ENCODE results near the gene ZNF503. TPM values are rescaled to one million over a fixed set of nuclear protein-coding genes. Genes with fewer than 3 reads are reported as not detected.

The ZNF503 gene
- total RNA-seq, 4 donors from 2014 or later, result 12.1 to 99.4 (median 26.0) TPM

- no peak for DNase-seq
- H3K4me1 ChIP-seq, result no peaks in the 10 kb centered on the region
- TF ChIP-seq, protein P1, sequence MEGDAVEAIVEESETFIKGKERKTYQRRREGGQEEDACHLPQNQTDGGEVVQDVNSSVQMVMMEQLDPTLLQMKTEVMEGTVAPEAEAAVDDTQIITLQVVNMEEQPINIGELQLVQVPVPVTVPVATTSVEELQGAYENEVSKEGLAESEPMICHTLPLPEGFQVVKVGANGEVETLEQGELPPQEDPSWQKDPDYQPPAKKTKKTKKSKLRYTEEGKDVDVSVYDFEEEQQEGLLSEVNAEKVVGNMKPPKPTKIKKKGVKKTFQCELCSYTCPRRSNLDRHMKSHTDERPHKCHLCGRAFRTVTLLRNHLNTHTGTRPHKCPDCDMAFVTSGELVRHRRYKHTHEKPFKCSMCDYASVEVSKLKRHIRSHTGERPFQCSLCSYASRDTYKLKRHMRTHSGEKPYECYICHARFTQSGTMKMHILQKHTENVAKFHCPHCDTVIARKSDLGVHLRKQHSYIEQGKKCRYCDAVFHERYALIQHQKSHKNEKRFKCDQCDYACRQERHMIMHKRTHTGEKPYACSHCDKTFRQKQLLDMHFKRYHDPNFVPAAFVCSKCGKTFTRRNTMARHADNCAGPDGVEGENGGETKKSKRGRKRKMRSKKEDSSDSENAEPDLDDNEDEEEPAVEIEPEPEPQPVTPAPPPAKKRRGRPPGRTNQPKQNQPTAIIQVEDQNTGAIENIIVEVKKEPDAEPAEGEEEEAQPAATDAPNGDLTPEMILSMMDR (IDR thresholded peaks at IDR 0.05), result no peak
- TF ChIP-seq POLR2A (IDR thresholded peaks at IDR 0.05), result no peak
- no peak overlapping the region for H3K27ac ChIP-seq
- no peaks in the 10 kb centered on the region for H3K36me3 ChIP-seq
- H3K4me3 ChIP-seq, result no peak overlapping the region
- H3K27me3 ChIP-seq, result no peaks in the 10 kb centered on the region
- intact Hi-C loops (cut with DNase I; ENCODE audit: low total_unique reads), result no loop called here
- no peaks in the 10 kb centered on the region for H3K9me3 ChIP-seq
Measured at GRCh38 chr10:75436896-75437295, 35.3 kb upstream of the ZNF503 start.

GRCh38 chr10:75435291-75435690 lies 33.7 kb upstream of the ZNF503 start:
- Histone ChIP-seq H3K4me1 (peaks cover 0 to 2% of the 10 kb centered on the region in 2 donors), H3K36me3 (no peaks in the 10 kb centered on the region), H3K9me3 (no peaks in the 10 kb centered on the region), H3K27me3 (no peaks in the 10 kb centered on the region), H3K27ac (no peak overlapping the region), H3K4me3 (no peak overlapping the region)
- intact Hi-C loops (cut with DNase I; ENCODE audit: low total_unique reads), result no loop called here
- no peak for DNase-seq
- TF ChIP-seq, protein P1 (IDR thresholded peaks at IDR 0.05), result no peak
- no peak for TF ChIP-seq POLR2A (IDR thresholded peaks at IDR 0.05)

DNA sequence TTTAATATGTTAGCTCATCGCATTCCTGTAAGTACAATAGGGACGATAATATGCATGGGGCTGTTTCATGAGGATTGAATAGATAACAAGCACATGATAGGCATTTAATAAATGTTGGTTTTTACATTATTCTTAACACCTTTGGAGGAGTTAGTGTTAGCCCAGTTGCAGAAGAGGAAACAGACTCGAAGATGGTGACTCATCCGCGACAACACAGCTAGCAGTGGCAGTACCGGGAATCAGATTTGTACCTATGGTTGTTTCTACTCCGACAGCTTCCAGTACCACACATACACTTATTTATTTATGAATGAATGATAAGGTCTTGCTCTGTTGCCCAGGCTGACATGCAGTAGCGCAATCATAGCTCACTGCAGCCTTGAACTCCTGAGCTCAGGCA lies 32.7 kb upstream of the ZNF503 start:
- H3K4me3 ChIP-seq, result no peak overlapping the region
- no peaks in the 10 kb centered on the region for H3K36me3 ChIP-seq
- no peaks in the 10 kb centered on the region for H3K27me3 ChIP-seq
- H3K4me1 ChIP-seq, result peaks cover 0 to 4% of the 10 kb centered on the region in 2 donors
- no peaks in the 10 kb centered on the region for H3K9me3 ChIP-seq
- no peak for DNase-seq
- intact Hi-C loops (cut with DNase I; ENCODE audit: low total_unique reads), result no loop called here
- no peak overlapping the region for H3K27ac ChIP-seq
- TF ChIP-seq, protein P1 (IDR thresholded peaks at IDR 0.05), result no peak
- no peak for TF ChIP-seq POLR2A (IDR thresholded peaks at IDR 0.05)

- Histone ChIP-seq H3K4me3 (no peak overlapping the region), H3K27me3 (no peaks in the 10 kb centered on the region), H3K4me1 (peaks cover 0 to 4% of the 10 kb centered on the region in 2 donors), H3K9me3 (no peaks in the 10 kb centered on the region), H3K36me3 (no peaks in the 10 kb centered on the region), H3K27ac (no peak overlapping the region)
- no peak for DNase-seq
- TF ChIP-seq, protein P1 (IDR thresholded peaks at IDR 0.05), result no peak
- TF ChIP-seq POLR2A (IDR thresholded peaks at IDR 0.05), result no peak
- intact Hi-C loops (cut with DNase I; ENCODE audit: low total_unique reads), result no loop called here
Measured at GRCh38 chr10:75433216-75433615, 31.7 kb upstream of the ZNF503 start.

- Histone ChIP-seq H3K27me3 (no peaks in the 10 kb centered on the region), H3K27ac (no peak overlapping the region), H3K4me3 (no peak overlapping the region), H3K36me3 (no peaks in the 10 kb centered on the region), H3K4me1 (peaks cover 0 to 4% of the 10 kb centered on the region in 2 donors), H3K9me3 (no peaks in the 10 kb centered on the region)
- DNase-seq, result no peak
- intact Hi-C loops (cut with DNase I; ENCODE audit: low total_unique reads), result no loop called here
- TF ChIP-seq POLR2A (IDR thresholded peaks at IDR 0.05), result no peak
- TF ChIP-seq, protein P1 (IDR thresholded peaks at IDR 0.05), result no peak
Measured at GRCh38 chr10:75432763-75433162, 31.2 kb upstream of the ZNF503 start.

Data from uterus (tissue), 4 donors.